Muscle of back (tissue), 11 donors: ENCODE data around the gene PDLIM7. TPM values are rescaled to one million over a fixed set of nuclear protein-coding genes. Genes with fewer than 3 reads are reported as not detected.

Source experiments
- DNase-seq, 3 donors: peaks; one replicate each; pipeline versions ENCODE4 v3.0.0 to v3.0.0-alpha.2; 2013
- polyA plus RNA-seq, 10 donors: library from polyadenylated mRNA; unstranded; fragments of 120-200 nt; gene quantifications; one replicate each; pipeline ENCODE4 v1.2.1, GENCODE V29; 2013; ENCODE audit not compliant: insufficient read length in 10 of 10

The PDLIM7 gene
- polyA plus RNA-seq, 10 donors = 167 to 339 (median 246) TPM

GRCh38 chr5:177477701-177478477 lies 19.5 kb downstream of the PDLIM7 start:
- no peak for DNase-seq

GRCh38 chr5:177476531-177477233 lies 20.7 kb downstream of the PDLIM7 start:
- no peak for DNase-seq

GRCh38 chr5:177475563-177476427 lies 21.6 kb downstream of the PDLIM7 start:
- DNase-seq = no peak

GRCh38 chr5:177474846-177475562 lies 22.4 kb downstream of the PDLIM7 start:
- DNase-seq = no peak

- peak in 1 of 3 donors; percentile 36 for DNase-seq
These were observed 23.4 kb downstream of the PDLIM7 start for GRCh38 chr5:177474002-177474476.

- peak; percentile 67 to 86 (median 71) for DNase-seq
These were observed 23.9 kb downstream of the PDLIM7 start, which contains the start of gene DBN1 for GRCh38 chr5:177473443-177474001. Gene DBN1, minus strand, starts transcription at chr5:177473634. Its CDS starts 113 bp downstream, at chr5:177473521.

GRCh38 chr5:177472460-177473442 lies 24.7 kb downstream of the PDLIM7 start:
- peak in 2 of 3 donors; percentile 66 to 81 for DNase-seq

GRCh38 chr5:177471610-177472356 lies 25.6 kb downstream of the PDLIM7 start:
- peak in 1 of 3 donors; percentile 67 for DNase-seq

GRCh38 chr5:177470759-177471536 lies 26.5 kb downstream of the PDLIM7 start:
- DNase-seq = no peak

GRCh38 chr5:177469750-177470525 lies 27.5 kb downstream of the PDLIM7 start:
- DNase-seq = no peak

- peak in 2 of 3 donors; percentile 77 to 82 for DNase-seq
These were observed 28.4 kb downstream of the PDLIM7 start for GRCh38 chr5:177468685-177469628.

- DNase-seq = no peak
These were observed 29.1 kb downstream of the PDLIM7 start for GRCh38 chr5:177468329-177468684.

- DNase-seq = no peak
These were observed 30.0 kb downstream of the PDLIM7 start for GRCh38 chr5:177467436-177467835.

GRCh38 chr5:177466861-177467260 lies 30.5 kb downstream of the PDLIM7 start:
- no peak for DNase-seq

- no peak for DNase-seq
These were observed 32.4 kb downstream of the PDLIM7 start for GRCh38 chr5:177465044-177465443.
